LHCN-M2 (cell line): Measurements from ENCODE around the gene USP13. TPM values are rescaled to one million over a fixed set of nuclear protein-coding genes. Genes with fewer than 3 reads are reported as not detected.

Source experiments
- DNase-seq: peaks from one replicate; pipeline ENCODE4 v3.0.0-alpha.2; 2012; ENCODE audit warnings: low read depth
- total RNA-seq: library from RNA; depleted of rRNA; stranded (reverse); fragments of >200 nt; gene quantifications from 2 replicates; pipeline ENCODE4 v1.2.3, GENCODE V29; 2014

Gene USP13
- total RNA-seq, 1 experiment from 2014 or later = 16.5 TPM

DNA sequence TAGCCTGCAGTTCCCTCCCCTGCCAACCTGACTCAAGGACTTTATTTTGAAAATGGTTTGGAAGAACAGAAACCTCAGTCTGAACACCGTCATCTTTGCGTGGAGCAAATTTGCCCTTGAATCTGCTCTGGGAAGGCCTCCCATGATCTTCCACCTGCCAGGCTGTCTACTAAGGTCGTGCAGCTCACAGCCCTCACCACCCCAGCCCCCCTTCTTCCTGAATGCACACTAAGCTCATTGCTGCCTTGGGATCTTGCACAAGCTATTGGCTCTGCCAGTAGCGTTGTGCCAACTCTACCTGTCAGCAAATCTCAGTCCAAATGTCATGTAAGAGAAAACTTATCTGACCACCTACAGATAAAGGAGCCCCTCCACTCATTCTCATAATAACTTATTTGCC is 141.5 kb downstream of the USP13 start:
- no peak for DNase-seq

DNA sequence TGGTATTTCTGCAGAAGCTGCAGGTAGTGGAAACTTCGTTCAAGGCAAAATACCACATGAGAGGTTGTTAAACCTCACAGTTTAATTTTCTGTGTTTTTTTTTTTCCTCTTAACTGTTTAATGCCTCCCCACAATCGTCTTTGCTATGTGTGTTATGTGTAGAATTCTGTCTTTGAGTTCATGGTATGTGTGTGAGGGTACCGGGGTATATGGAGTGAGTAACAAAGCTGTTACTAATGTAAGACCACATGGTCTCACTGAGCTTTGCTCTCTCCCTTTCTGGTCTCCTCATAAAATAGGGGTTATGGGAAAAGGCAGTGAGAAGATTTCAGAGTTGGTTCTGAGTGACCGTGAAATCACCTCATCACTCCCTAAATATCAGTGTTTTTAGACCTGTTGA is 143.6 kb downstream of the USP13 start:
- DNase-seq = no peak

DNA sequence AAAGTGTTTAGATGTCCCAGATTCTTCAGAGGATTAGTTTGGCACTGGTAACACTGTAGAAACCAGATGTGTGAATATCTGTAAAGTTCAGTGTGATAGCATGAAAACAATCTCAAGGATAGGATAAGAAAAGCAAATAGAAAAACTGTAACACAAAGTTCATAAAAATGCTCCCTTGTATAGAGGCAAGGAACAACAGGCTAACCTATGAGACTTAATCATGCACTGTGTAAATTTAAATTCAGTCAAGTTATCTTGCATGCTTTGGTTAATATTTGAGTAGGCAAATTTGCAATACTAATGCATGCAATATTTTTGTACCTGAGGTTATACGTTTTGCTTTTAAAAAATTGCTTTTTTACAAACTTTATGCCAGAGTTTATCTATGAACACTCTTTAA is 144.4 kb downstream of the USP13 start:
- no peak for DNase-seq

DNA sequence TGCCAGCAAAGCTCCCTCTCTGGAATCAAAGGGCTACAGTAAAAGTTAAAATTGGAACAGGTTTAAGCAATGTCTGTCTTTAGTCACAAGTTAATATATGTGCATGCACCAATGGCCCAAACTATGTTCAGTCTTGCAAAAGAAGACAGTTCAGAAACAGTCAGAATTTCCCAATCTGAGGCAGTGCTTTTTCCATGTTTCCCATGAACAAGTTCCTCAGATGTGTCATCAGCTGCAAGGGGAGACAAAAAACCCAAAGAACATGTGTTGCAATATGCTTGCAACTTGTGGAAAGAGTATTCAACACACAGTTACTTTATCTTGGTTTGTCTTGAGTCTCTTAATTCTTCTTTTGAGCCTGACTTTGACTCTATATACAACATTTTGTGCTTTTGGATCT is 148.4 kb downstream of the USP13 start:
- DNase-seq = peak; percentile 91

DNA sequence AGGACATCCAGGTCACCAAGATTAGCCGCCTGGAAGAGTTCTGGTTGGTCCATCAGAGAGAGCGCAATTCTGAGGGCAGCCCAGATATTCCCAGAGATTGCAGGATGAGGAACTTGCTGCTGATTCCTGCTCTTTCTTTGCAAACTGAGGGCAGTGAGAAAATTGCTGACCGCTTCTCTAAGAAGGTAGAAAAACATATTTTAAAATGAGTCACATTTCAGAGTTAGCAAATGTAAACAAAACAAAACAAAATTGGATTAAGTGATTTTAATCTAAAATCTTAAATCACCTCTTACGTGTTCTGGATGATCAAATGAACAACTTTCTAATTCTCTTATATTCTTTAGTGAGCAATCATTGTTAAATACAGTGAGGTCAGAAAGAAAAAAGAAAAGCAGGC is 149.0 kb downstream of the USP13 start:
- peak; percentile 5 for DNase-seq

DNA sequence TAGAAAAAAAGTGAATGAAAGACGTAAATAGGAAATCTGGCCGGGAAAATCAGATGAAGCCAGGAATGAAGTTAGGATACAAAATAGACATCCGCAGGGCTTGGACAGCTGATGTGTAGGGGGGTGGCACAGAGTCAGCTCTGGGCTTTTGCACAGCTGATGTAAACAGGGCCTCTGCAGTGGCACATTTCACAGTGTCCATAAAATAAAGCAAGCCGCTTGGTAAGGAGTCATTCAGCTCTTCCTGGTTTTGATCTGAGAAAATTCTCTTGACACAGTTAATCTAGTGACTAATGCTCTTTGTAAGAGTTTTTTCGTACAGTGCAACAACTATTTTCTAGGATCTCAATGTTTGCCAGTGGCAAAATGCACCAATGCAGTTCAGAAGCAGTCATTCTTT is 153.3 kb downstream of the USP13 start:
- DNase-seq = peak; percentile 65

DNA sequence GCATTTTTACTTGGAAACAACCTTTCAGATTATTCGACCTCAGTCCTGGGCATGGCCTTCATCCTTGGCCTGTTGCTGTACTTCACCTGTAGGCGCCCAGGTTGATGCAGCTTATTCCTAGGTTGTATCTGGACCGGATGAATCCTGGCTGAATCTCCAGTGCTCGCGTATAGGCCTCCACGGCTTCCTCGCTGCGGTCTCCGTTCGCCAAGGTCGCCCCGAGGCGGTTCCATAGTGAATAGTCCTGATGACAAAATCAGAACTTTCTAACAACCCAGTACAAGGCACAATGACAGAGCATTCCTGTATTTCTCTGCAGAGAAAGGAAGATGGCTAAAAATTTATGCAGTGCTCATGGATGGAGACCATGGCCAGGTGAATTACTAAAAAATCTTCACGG is 154.7 kb downstream of the USP13 start:
- no peak for DNase-seq

DNA sequence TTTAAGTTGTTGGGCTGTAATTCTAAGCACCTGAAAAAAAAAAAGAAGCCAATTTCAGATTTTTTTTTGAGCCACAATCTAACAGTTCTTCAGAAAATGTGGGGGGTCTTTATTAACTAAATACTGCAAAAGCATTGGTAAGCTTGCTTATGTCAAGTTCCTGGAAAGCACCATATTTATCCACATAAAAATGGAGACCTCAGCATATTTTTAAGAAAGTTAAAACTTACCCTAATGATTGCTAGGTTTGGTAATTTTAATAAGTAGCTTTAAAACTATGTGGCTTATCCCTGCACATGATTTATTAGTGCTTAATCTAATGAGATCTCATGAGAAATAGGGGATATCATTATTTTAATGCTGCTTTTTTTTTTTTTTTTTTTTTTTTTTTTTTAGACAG is 156.8 kb downstream of the USP13 start:
- DNase-seq = no peak

DNA sequence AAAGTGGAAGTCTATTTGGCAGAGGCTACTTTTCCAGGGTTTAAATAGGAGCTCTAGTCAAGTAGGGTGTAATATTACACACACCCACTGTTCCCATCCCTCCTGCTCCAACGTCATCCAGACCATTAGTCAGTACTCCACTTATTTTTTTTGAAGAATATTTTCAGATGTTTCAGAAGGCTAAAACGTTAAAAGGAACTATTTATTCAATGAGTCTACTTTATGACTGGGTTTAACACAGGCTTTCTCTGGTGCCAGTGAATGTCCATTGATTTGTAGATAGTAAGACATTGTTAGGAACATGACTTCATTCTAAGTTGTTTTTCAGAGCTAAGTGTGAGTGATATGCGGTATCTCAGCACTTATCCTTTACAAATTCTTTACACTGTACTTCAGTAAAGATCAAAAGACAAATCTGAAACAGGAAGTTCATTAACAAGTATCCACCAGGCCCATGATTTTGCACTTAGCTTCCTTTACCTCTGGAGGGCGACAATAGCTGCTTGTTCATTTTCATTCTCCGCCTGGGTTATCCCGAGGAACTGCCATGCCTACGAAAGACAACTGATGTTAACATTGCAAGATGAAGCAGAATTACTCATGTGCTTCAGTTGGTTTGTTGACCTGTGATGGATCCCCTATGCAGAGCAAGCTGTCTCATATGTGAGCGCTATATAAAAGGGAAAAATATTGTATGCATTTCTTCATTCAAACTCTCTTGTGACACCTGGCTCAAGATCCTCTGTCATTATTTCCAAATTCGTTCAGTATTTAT is 158.7 kb downstream of the USP13 start:
- peak; percentile 86 for DNase-seq

DNA sequence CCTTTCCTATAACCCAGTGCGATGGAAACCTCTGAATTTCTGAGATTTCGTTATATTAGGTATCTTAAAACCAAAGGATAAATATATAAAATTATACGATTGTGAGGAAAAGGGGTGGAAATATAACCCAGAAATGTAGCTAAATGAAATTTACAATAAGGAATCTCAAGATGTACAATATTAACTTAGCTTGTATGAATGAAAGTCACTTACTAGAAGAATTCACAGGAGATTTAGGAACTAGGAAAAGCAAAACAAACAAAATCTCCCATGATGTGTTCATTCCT is 159.2 kb downstream of the USP13 start:
- DNase-seq = no peak

DNA sequence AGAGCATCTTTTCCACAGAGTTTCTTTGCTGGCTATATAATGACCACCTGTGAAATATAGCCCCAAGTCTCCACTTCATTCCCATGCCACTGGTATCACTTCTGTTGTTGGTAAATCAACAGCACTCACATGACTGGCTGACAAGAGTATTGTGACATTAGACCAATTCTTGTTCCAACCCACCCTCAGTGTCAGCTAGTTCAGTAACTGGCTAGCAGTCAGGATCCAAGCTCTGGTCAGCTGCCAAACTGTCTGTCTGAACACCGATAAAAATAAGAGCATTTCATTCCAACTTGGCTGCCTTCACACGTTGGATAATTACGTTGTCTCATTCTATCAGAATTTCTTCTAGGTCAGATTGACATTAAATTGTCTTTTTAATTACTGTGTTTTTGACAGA is 166.5 kb downstream of the USP13 start:
- DNase-seq = no peak

DNA sequence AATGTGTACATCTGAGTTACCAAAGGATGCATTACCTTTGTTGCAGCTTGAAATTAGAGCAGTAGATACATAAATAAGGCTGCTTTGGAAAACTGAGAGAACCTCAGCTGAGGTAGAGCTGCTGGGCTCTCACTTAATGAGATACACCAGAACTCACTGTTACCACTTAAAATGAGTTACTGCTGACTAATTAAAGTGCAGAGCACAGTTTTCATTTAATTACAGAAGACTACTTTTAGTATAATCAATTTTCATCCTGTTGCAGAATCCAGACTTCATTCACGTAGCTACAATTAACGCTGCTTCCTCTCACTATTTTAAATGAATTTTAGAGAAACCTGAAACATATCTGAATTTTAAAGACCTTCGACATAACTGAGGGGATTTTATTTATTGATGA is 169.5 kb downstream of the USP13 start:
- DNase-seq = no peak

DNA sequence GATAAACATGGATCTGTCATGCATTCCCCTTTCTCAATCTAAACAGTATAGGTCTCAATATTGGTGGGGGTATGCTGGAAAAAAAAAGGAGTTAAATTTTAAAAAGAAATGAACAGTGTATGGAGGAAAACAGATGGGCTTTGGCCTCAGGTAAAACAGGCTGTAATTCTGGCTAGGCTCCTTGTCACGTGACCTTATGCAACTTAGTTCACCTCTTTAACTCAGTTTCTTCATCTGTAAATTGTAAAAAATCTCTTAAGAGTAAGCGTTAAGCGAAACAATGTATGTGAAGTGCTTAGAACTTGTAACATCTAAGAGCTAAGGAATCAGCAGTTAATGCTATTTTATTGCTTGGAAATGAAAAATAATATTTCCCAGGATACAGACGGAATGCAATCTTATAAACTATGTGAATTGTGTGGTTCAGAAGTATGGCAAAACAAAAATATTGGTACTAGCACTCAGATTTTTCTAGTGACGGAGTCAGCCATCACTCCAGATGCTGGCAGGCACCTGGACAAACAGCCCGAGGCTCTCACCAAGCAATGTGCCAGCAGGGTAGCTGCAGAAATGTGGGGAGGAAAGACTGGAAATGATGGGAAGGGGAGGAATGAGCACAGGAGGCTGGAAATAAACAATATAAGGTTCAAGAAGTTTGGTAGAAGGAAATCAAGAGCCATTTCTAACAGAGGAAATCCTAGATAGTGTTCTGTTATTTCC is 172.8 kb downstream of the USP13 start:
- DNase-seq = no peak

DNA sequence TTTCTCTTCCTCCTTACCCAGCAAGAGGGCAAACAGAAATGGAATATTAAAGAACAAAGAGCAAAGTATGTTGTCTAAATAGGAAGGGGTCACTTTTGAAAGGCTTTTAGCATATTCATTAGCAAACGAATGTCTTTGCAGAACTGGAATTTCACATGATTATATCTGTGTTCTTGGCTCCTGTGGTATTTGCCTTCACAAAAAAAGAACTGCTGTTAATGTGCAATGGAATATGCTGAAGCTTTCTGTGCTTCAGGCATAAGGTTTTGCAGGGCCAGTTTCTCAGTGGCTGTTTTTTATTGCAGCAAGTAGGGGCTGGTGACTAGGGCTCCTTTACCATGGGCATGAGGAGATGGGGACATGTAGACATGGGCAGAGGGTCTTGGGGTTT is 173.4 kb downstream of the USP13 start:
- DNase-seq = no peak

DNA sequence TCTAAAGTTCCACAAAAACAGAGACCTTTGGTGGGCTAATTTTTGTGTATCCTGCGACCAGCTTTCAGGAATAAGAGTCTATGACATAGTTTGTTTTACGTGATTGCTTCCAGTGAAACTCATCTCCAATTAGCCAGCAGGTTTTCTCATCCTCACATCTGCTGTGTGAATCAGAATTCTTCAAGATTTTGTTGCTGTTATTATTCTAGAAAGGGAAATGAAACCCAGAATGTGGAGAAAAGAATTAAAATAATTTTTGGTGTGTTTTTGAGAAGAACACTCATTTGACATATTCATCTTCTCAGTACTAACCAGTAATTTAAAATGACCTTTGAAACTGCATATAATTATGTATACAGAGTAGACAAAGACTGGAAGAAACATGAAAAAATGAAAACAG is 175.9 kb downstream of the USP13 start:
- DNase-seq = no peak

DNA sequence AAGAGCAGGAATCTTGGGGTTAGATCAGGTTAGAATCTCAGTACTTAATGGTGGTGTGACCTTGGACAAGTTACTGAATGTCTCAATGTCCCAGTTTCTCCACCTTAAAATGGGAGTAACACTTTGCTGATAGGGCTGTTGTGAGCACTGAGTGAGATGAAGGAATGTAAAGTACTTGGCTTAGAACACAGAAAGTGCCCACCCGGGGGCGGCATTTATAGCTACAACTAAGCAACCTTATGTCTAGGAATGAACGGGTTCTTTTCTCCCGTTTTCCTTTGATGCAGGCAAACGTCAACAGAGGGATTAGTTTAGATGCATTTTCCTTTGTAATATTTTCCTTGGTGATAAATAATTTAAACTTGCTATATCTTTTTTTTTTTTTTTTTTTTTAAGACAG is 176.6 kb downstream of the USP13 start:
- no peak for DNase-seq

DNA sequence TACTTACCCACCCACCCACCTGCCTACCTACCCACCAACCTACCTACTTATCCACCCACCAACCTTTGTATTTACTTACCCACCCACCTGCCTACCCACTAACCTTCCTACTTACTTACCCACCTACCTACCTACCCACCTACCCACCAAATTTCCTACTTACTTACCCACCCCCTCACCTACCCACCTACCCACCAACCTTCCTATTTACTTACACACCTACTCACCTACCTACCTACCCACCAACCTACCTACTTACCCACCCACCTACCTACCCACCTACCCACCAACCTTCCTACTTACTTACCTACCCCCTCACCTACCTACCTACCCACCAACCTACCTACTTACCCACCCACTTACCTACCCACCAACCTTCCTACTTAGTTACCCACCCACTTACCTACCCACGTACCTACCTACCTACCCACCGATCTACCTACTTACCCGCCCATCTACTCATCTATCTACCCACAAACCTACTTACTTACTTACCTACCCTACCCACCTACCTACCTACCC is 179.6 kb downstream of the USP13 start:
- no peak for DNase-seq

DNA sequence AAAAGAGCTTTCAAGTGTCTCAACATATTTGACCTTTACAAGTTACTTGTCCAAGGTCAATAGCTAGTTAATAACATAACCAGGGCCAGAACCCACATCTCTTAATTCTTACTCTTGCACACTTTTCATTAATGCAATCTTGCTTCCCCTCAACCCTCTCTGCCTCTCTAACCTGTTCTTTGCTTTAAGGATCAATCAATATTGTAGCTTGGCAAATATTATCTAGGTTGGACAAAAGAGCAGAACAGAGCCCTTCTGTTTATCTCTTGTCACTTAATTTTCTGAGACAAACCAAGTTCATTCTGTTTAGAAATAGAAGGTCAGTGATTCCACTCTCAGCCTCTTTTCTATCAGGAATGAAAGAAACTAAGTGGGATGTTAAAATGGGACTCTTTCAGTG is 180.5 kb downstream of the USP13 start:
- no peak for DNase-seq

DNA sequence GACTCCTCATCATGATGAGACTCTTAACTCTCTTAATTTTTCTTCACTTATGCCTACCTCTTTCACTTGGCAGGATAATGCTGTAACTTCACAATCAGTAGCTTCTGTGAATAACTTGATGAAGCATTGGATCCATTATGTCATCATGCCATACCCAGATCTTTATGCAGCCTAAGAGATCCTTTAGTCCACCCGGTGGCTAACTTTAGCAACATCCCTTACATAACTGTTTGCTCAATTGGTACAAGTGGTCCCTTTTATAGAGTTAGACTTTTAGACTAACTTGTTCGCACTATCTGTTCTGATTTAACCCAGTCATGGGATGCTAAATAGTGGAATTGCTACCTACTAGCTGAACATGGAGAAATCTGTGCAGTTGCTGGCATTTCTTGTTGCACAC is 184.5 kb downstream of the USP13 start:
- DNase-seq = peak; percentile 3
